D721Med (cell line): ENCODE data around the gene PRORP.

Experiments
- DNase-seq: peaks from one replicate; pipeline ENCODE4 v3.0.0; 2011; ENCODE audit warnings: low spot score; ENCODE audit not compliant: insufficient read length
- FAIRE-seq: peaks from 2 replicates; lab custom pipeline; 2011; peaks lifted over from hg19 to GRCh38; lab: Jason Lieb, UNC
- CTCF ChIP-seq: IDR thresholded peaks from 2 replicates; pipeline ENCODE4 v1.5.1; 2012; ENCODE audit warnings: mild to moderate bottlenecking, control low read depth; ENCODE audit not compliant: insufficient read depth; ENCODE audit errors: missing control alignments

PRORP gene

GRCh38 chr14:35121887-35122695 lies at the start of gene PRORP, which contains the start of gene PPP2R3C:
Gene PRORP, plus strand, starts transcription at chr14:35122552. Its CDS starts 694 bp downstream, at chr14:35123246.
Gene PPP2R3C, minus strand, starts transcription at chr14:35121990. Its CDS starts 31 bp downstream, at chr14:35121959.
- FAIRE-seq: no peak

GRCh38 chr14:35073486-35073885 lies 48.9 kb upstream of the PRORP start:
- FAIRE-seq: no peak
- DNase-seq: no peak
- no peak for TF ChIP-seq CTCF

More at GRCh38 chr14:35121887-35122695, at the start of gene PRORP, which contains the start of gene PPP2R3C:
- DNase-seq: peak; percentile 49
- no peak for TF ChIP-seq CTCF

- no peak for TF ChIP-seq CTCF
- DNase-seq (no peak), FAIRE-seq (no peak)
Observed at GRCh38 chr14:35078082-35078481, 44.3 kb upstream of the PRORP start.

GRCh38 chr14:35079742-35080141 lies 42.6 kb upstream of the PRORP start:
- no peak for TF ChIP-seq CTCF
- DNase-seq: no peak
- no peak for FAIRE-seq

- DNase-seq (no peak), FAIRE-seq (no peak)
- TF ChIP-seq CTCF: no peak
Observed at GRCh38 chr14:35083530-35084150, 38.7 kb upstream of the PRORP start.

GRCh38 chr14:35085441-35085840 lies 36.9 kb upstream of the PRORP start:
- DNase-seq (no peak), FAIRE-seq (no peak)
- TF ChIP-seq CTCF: no peak
